GM21515 (cell line): ENCODE data around the gene CC2D1B.

ENCODE experiments used
- ATAC-seq: cut with Tn5 transposase; IDR thresholded peaks from one replicate; pipeline ENCODE4 v1.9.1; 2021; ENCODE audit not compliant: unreplicated experiment

The CC2D1B gene

DNA sequence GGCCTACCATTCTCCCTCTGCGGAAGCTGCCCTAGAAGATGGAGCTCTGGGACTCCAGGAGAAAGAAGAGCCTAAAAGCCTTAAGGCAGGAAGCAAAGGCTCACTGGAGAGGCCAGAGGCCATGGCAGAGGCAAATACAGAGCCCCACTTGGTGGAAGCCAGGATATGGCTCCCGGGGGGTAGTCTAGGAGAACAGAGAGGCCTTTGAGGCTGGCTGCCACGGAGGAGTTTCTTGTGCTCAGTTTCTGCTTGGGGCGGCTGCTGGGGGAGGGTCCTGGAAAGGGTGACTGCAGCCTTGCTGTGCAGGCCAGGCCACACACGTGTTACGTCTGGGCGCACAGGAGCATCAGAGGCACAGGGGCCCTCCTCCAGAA lies 5.4 kb downstream of the CC2D1B start:
- no peak for ATAC-seq

DNA sequence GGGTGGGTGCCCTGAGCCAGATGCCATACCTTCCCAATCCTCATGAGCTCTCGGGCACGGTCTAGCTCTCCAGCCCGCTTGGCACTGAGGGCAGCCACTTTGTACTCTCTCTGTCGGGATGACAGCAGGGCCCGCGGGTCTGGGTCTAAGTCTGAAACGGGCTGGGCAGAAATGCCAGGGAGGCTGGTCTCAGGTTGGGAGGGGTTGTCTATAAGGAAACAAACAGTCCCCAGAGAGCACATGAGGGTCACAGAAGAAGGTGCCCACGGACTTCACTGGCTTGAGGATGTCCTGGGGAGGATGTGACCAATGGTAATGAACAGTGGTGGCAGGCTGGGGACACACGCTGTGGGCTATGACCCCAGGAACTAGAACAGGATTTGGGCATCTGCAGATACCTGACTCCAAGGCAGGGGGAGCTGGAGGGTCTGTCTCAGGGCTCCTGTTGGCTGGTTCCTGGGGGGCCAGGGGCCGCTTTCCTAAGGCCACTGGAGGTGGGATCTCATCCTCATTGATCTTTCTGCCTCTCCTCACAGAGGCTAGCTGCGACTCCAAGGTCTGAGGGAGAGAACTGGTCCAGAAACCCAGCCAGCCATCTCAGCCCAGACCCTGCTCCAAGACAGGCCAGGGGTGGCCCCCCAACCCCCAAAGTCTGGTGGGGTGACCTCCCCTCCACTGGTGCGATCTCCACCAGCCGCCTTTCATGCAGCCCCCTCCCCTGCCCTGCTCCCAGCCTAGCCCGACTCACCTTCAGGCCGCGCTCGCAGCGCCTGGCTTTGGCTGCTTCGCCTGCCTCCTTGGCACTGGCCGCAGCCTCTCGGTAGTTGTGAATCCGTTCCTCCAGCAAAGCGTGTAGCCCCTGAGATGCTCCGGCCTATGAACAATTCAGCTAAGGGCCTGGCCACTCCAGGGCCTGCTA lies 6.1 kb downstream of the CC2D1B start:
- no peak for ATAC-seq

DNA sequence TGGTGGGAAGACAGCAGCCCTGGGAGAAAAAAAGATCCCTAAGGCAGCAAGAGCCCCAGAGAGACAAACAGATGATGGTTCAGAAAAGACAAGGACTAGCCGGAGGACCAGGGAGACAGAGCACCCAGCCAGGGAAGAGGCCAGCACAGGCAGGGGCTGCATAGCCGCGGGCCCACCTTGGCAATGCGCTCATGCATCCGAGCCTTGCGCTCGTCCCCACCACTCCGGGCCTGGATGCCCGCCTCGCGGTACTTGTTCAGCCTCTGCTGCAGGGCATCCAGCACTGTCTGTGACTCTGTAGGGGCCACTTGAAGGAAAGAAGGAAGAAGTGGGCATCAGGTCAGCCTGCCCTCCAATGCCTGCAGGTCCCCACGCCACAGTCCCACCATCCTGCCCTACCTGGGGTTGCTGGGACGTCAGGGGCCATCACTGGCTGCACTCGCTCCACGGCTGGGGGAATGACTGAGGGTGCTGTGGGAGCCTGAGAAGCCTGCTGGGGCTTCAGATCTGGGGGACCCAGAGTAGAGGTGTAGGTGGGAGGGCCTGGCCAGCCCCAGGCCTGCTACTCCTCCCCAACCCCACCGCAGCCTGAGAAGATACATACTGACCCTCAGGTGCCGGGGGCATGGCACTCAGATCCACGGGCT lies 7.0 kb downstream of the CC2D1B start:
- ATAC-seq, result no peak

DNA sequence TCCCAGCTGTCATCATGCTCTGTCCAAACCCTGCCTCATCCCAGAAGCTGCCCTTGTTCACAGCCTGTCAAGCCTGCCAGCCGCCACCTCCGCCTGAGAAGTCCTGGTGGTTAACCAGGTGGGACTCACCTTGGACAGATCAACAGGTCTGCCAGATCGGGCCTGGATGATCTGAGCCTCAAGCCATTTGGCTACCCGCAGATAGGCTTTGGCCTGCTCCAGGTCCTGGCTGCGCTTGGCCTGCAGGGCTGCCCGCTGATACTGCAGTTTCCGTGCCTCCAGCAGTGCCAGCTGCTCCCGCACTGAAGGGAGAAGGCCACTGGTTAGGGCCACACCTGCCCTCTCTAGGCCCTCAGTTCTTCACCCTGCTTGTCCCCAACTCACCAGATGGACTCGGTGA lies 8.6 kb downstream of the CC2D1B start:
- no peak for ATAC-seq

DNA sequence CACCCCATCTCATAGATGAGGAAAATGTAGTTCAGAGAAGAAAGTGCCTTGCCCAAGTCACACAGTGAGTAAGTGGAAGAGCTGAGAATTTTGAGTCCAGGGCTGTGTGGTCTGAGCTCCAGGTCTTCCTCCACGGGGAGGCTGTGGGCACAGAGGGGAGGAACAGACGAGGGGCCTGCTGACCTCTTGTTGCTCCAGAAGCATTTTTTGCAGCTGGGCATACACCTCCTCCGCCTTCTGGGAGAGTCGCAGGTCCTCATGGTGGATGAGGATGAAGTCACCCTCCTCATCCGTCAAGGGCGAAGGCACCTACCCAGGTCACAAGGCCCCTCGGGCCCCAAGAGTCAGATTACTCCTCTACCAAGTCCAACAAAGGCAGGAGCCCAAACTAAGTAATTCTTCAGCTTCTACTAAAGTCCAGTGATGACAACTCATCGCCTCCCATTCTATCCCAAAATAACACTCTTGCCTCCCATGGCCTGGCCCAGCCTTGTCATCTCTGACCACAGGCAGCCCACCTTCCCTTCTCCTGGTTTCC lies 9.1 kb downstream of the CC2D1B start:
- no peak for ATAC-seq

DNA sequence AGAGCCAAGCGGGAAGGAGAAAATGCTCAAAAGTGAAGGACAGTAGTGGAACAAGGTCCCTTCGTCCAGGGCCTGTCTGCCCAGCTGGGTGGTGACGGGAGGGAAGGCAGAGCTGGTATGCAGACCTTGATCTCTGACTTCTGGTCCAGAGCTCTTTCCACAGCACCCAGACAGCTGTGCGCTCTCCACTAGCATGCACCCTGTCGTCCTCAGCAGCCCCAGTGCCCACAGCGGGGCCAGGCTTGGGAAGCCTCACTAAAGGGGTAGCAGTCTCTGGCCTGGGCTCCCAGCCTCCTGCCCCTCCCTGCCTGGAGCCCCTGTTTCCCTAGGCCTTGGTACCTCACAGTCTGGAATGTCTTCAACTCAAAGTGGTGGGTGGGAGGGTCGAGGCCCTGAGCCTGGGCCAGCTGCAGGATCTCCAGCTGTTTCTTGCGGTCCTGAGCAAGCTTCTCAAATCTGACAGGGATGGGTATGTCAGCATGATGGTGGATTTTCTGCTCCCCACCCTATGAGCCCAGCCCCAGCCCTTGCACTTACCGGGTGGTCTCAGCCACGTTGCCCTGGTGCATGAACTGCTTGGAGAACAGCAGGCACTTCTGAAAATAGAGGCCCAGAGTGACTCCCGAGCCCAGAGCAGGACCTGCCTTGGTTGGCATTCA lies 10.0 kb downstream of the CC2D1B start:
- ATAC-seq, result no peak

DNA sequence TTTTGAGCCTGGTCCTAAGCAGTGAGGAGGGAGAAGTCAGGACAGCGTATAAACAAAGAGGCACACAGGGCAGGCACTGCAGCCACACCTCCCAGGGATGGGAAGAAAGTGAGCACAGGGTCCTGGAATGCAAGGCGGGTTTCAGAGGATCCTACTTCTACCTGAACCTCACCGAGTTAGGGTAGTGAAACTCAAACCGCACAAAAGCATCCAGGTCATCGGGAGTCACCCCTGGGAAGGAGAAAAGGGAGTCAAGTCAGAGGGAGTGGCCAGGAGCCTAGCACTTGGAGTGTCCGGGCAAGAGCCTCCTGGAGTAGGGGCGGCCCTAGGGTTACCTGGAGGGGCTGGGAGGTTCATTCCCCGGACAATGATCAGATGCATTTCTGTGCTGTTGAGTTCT lies 10.6 kb downstream of the CC2D1B start:
- ATAC-seq, result no peak

DNA sequence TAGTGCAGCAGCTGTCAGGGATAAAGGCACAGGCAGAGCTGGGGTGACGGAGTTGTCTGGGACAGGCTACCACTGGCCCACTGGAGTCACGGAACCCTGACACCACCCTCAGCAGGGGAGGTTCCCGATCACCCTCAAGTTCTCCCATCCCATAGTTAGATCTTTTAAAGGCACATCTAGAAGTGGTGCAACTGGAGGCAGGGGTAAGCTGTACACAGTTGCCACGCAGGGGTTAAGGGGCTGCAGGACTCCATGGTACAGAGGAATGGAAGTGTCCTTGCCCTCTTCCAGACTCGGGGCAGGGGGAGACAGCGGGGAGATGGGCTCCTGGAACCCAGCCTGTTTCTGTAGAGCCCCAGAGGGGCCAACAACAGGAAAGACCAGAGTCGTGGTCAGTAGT lies 13.3 kb downstream of the CC2D1B start:
- ATAC-seq, result no peak

DNA sequence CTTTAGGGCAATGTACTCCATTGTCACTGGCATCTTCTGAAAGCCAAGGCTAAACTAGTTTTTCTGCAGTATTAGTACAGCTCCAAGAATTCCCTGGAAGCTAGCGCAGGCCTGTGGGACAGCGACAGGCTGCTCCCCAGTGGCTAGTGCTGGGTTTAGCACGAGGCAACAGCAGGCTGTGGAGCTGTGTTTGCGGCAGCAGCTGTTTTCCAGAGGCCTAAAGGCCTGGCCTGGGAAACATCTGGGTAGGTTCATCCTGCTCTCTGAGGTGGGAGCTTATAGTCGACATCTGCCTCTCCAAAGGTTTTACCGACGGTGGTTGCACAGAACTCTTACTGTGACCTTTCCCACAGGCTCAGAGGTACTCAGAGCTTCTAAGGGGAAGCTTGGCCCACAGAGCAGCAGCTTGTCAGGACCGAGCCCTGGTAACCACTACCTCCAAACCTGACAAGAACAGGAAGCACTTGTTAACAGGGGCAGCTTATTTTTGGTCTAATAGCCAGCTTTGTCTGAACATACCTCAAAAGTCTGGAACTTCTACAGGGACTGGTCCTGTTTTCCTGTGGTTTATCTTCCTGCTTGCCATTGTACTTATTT lies 17.2 kb downstream of the CC2D1B start:
- no peak for ATAC-seq

DNA sequence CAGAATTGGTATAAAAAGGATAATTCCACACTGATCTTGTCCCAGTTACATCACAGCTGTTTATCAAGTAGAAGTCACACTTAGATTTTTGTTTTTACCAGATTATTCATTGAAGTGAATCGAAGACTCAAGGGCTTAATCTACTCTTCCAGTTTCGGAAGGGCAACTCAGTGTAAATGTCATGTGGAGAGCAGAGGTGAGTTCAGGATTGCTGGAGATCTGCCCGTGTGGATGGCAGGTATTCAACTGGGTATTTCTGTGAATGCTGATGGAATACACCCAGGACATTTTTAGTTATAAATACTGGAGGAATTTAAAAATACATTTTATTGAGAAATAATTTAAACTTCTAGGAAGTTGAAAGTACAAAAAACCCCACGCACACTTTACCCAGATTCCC lies 19.4 kb downstream of the CC2D1B start:
- no peak for ATAC-seq

DNA sequence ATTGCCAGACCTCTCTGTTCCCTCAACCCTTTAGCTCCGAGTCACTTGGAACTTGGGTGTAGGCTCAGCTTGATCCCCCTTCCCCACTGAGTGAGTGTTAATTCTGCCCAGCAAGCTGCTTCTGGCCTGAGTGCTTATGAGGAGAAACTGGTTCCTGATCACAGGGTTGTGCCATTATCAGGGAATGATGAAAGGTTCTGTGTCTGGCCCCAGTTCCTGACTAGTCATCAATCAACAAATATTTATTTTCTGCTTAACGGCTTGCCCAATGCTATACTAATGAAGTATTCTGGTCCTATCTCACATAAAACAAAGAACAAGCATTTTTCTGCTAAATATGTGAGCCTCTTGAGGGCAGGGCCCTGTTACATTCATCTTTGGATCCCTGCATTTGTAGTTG lies 20.8 kb downstream of the CC2D1B start:
- no peak for ATAC-seq

DNA sequence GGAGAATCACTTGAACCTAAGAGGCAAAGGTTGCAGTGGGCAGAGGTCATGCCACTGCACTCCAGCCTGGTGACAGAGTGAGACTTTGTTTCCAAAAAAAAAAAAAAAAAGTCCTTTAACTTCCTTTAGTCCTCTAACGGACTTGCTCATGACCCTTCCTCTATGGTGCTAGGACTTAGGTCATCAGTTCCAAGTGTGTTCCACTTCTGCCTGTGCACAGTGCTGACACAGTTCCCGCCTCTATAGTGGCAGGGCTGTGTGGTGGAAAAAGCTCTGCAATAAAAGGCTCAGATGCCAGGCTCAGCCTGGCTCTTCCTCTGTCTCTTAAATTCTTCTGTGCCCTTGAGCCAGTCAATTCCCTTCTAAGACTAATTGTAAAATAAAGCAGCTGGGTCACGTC lies 22.0 kb downstream of the CC2D1B start:
- no peak for ATAC-seq

DNA sequence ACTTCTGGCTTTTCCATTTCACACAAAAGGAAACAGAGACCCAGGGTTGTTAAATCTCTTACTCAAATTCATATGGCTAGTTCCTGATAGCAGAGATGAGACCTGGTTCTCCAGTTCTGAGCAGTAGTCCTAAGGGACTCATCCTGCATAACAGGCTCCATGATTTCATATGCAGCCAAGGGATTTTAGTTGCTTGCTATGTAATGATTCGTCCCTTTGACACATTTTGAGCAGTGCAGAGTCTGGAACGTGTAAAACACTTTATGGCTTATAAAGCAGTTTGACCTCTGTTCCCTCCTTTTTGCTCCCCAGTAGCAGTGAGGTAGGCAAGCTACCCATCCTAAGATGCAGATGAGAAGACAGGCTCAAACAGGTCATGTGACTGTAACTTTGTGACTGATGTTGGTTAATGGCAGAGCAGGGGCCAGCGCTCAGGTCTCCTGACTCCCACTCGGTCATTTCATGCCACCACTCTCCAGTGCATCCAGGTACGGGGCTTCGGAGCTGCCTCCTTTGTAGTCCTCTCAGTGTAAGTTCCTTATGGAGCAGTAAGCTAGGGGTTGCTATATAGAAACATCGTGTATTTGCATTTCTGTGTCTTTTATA lies 24.2 kb downstream of the CC2D1B start:
- ATAC-seq, result no peak

DNA sequence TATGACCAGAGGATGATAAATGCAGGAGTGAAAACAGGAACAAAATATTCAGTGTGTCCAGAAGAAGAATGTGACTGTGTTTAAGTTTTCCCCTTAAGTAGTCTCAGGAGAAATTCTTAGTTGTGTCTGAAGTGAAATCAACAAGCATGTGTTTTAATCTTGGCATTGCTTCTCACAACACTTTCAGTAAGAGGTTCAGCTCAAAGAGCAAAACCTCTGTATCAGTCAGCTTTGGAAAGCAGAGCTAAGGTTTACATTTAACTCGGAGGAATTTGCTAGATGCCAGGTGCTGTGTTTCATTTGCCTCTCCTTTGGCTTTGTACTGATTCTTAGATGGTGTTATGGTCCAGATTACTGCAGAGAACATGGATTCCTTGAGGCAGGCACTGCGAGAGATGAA lies 28.6 kb downstream of the CC2D1B start:
- ATAC-seq, result no peak

DNA sequence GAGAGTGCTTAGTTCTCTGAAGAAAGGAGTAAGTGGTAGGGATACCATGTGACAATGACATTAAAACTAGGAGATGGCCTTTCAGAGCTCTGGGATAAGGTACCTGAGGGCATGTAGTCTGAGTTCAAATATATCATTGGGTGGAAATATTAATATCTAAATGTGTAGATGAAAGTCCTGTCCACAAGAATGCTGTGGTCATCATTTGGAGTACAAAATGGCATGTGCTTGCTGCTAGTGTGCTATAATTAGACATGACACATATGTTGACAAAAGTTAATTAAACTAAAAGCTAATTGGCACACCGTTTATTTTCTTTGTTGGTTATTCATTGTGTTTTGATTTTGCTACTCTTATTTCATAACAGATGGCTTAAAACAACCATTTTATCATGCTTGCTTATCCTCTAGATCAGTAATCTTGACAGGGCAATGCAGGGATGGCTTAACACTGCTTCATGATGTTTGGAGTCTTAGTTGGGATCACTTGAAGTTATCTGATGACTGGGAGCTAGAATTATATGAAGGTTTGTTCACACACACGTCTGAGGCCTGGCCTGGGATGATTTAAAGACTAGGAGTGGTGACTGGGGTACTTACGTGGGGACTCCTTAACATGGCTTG lies 31.0 kb downstream of the CC2D1B start:
- no peak for ATAC-seq

DNA sequence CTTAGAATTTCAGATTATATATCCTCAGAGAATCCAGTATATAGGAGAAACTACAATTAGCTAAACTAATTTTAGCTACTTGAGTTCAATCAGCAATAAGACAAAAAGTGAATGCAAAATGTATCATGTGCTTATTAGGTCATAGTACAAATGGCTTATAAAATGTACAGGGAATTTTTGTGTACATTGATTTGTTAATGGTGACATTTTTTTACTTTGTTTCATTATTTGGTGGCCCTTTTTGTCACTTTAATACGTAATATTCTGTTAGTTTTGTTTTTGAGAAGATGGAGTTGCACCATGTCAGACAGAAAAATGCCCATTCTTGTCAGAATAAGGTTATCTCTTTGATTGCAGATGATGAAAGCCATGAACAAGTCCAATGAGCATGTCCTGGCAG lies 33.6 kb downstream of the CC2D1B start:
- ATAC-seq, result no peak

DNA sequence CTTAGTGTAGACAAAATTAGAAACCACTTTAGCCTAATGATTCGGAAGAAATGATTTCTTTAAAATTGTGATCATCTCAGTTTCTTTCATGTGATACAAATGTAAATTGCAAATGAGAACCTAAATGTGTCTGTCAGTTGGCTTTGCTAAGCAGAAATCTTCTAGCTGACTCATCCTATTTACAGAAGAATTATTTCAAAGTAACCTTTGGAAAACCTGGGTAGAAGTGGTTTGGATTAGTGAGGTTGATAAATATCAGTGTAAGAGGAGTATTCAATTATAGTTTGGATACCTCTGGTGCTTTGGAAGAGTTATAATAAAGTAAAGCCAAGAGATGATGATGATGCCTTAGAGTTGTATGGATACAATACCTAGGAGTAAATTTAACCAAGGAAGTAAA lies 37.4 kb downstream of the CC2D1B start:
- no peak for ATAC-seq

DNA sequence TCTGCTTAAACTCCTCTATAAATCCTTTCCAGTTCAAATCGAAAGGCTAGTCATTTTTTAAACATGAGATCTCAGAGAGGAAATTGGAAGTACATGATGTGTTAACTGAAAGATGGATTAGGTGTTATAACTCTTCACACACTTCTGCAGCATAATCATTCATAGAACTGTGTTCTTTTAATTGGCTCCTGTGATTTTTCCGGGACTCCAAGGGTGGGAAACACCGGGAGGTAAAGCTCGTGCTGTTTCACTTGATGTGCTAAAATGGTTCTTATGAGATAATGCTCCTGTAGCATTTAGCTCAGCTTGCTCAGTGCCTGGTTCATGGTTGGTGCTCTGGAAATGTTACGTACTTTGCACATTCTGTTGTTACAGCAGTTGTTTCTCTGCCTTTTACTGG lies 40.2 kb downstream of the CC2D1B start:
- no peak for ATAC-seq

DNA sequence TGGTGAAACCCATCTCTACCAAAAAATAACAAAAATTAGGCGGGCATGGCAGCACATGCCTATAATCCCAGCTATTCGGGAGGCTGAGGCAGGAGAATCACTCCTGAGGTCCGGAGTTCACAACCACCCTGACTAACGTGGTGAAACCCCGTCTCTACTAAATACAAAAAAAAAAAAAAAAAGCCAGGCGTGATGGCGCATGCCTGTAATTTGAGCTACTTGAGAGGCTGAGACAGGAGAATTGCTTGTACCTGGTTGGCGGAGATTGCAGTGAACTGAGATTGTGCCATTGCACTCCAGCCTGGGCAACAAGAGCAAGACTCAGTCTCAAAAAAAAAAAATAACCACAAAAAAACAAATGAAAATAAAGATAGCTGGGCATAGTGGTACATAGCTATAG lies 42.3 kb downstream of the CC2D1B start:
- ATAC-seq, result no peak

DNA sequence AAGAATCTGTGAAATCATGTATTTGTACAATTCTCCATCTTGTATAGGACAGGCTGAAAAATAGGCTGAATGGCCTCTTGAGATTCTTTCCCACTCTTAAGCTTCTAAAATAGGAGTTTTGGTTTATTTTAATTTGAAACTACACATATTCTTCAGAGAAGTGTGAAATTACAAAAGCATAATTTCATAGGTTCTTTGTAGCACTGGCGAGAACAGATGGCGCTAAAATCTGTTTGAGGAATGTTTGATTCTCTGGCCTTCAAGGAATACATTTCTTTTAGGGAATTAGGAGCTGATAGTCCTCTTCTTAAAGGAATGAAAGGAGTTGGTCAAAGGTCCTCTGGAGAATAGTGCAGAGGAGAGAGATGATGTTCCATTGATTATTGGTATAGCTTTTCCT lies 44.9 kb downstream of the CC2D1B start:
- ATAC-seq, result no peak
